GM21447 (cell line): ENCODE data around the gene SH3TC2.

Experiments used
- ATAC-seq: cut with Tn5 transposase; IDR thresholded peaks from one replicate; pipeline ENCODE4 v1.9.1; 2021; ENCODE audit not compliant: unreplicated experiment

Gene SH3TC2

GRCh38 chr5:149030838-149031397 lies 31.9 kb downstream of the SH3TC2 start:
- no peak for ATAC-seq

- ATAC-seq: no peak
Measured at GRCh38 chr5:149030392-149030791, 32.5 kb downstream of the SH3TC2 start.

GRCh38 chr5:149028984-149029383 lies 33.9 kb downstream of the SH3TC2 start:
- no peak for ATAC-seq

- no peak for ATAC-seq
Measured at GRCh38 chr5:149028161-149028560, 34.7 kb downstream of the SH3TC2 start.

GRCh38 chr5:149027636-149028035 lies 35.2 kb downstream of the SH3TC2 start:
- ATAC-seq: no peak

GRCh38 chr5:149024943-149025342 lies 37.9 kb downstream of the SH3TC2 start:
- no peak for ATAC-seq

GRCh38 chr5:149024477-149024876 lies 38.4 kb downstream of the SH3TC2 start:
- ATAC-seq: no peak

GRCh38 chr5:149022200-149022599 lies 40.7 kb downstream of the SH3TC2 start:
- no peak for ATAC-seq

- no peak for ATAC-seq
Measured at GRCh38 chr5:149019679-149020078, 43.2 kb downstream of the SH3TC2 start.

- no peak for ATAC-seq
Measured at GRCh38 chr5:149018909-149019443, 43.9 kb downstream of the SH3TC2 start.

GRCh38 chr5:149017636-149018035 lies 45.2 kb downstream of the SH3TC2 start:
- no peak for ATAC-seq

GRCh38 chr5:149015561-149015960 lies 47.3 kb downstream of the SH3TC2 start:
- ATAC-seq: no peak

- no peak for ATAC-seq
Measured at GRCh38 chr5:149015126-149015525, 47.7 kb downstream of the SH3TC2 start.

- ATAC-seq: no peak
Measured at GRCh38 chr5:149014571-149015031, 48.3 kb downstream of the SH3TC2 start.

- no peak for ATAC-seq
Measured at GRCh38 chr5:149013796-149014195, 49.1 kb downstream of the SH3TC2 start.

- no peak for ATAC-seq
Measured at GRCh38 chr5:149012350-149012749, 50.5 kb downstream of the SH3TC2 start.

GRCh38 chr5:149011728-149012127 lies 51.1 kb downstream of the SH3TC2 start:
- ATAC-seq: no peak

- no peak for ATAC-seq
Measured at GRCh38 chr5:149011084-149011483, 51.8 kb downstream of the SH3TC2 start.

GRCh38 chr5:149007174-149007573 lies 55.7 kb downstream of the SH3TC2 start:
- no peak for ATAC-seq

GRCh38 chr5:149006426-149006825 lies 56.4 kb downstream of the SH3TC2 start:
- ATAC-seq: no peak

GRCh38 chr5:149005077-149005892 lies 57.6 kb downstream of the SH3TC2 start:
- ATAC-seq: no peak

GRCh38 chr5:149004559-149004958 lies 58.3 kb downstream of the SH3TC2 start:
- no peak for ATAC-seq
